Colonic mucosa (tissue), 4 donors: Measurements from ENCODE around the gene ZBTB21. TPM values are rescaled to one million over a fixed set of nuclear protein-coding genes. Genes with fewer than 3 reads are reported as not detected.

Experiments
- DNase-seq: peaks from one replicate; pipeline ENCODE4 v3.0.0-alpha.2; 2020
- H3K27ac ChIP-seq: fragments of 200-600 bp; one replicate; pipeline ENCODE4 v1.8.0; 2021
- H3K27me3 ChIP-seq: fragments of 200-600 bp; one replicate; pipeline ENCODE4 v1.8.0; 2021
- H3K36me3 ChIP-seq: fragments of 200-600 bp; one replicate; pipeline ENCODE4 v1.8.0; 2021
- H3K4me1 ChIP-seq: fragments of 200-600 bp; one replicate; pipeline ENCODE4 v1.8.0; 2021; ENCODE audit warnings: mild to moderate bottlenecking
- H3K4me3 ChIP-seq: fragments of 200-600 bp; one replicate; pipeline ENCODE4 v1.8.0; 2021
- H3K9ac ChIP-seq, 2 donors: one replicate each; pipeline ENCODE4 v1.7.0; 2013; ENCODE audit warnings: control low read depth in 2 of 2, low read depth in 2 of 2, low read length in 2 of 2
- H3K9me3 ChIP-seq: fragments of 200-600 bp; one replicate; pipeline ENCODE4 v1.8.0; 2021
- CTCF ChIP-seq: fragments of 200-600 bp; IDR thresholded peaks from one replicate; pipeline ENCODE4 v1.8.0; 2022; ENCODE audit warnings: antibody characterized with exemption, mild to moderate bottlenecking
- intact Hi-C: fragments of 100-400 bp; cut with DNase I; formaldehyde crosslinking; loops from one replicate; pipeline ENCODE4 v1.14.1; 2022
- total RNA-seq, 2 donors: library from RNA; stranded (reverse); fragmentation: NEBNext Ultra II Directional in 1 of 2; extraction: Animal tissue kit (Norgen Biotek cat#: 25700) in 1 of 2; gene quantifications; one replicate each; pipeline ENCODE4 v1.2.1, GENCODE V29; 2021
- donor health status: healthy.
- donor health status: DM: no; HTN: no; CAD: no.
- donor health status: DM: no; HTN: no; CAD: no.

Gene ZBTB21
- total RNA-seq, 2 donors from 2014 or later: 10.2 to 15.1 TPM

- Histone ChIP-seq H3K27ac (no peak overlapping the region), H3K9me3 (no peaks in the 10 kb centered on the region), H3K4me3 (no peak overlapping the region), H3K9ac (no peak overlapping the region), H3K36me3 (no peaks in the 10 kb centered on the region), H3K4me1 (peaks cover 7% of the 10 kb centered on the region), H3K27me3 (no peaks in the 10 kb centered on the region)
- intact Hi-C loops: no loop called here
- DNase-seq: peak; percentile 11
- no peak for TF ChIP-seq CTCF
Measured at GRCh38 chr21:41970751-41971653, 39.2 kb downstream of the ZBTB21 start.

DNA sequence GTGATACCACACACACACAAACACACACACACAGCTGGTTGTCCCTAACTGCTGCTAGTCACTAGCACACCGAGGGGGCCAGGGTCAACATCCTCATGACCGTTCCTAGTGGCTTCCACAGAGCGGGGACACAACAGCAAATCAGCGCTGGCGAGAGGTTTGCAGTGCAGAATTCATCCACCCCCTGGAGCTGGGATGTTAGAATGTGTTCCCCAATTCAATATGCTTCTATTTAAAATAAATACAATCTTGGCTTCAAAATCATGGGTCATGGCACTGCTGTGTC is 40.1 kb downstream of the ZBTB21 start:
- Histone ChIP-seq H3K4me3 (no peak overlapping the region), H3K9ac (no peak overlapping the region), H3K9me3 (no peaks in the 10 kb centered on the region), H3K36me3 (no peaks in the 10 kb centered on the region), H3K4me1 (peaks cover 7% of the 10 kb centered on the region), H3K27me3 (no peaks in the 10 kb centered on the region), H3K27ac (no peak overlapping the region)
- peak; percentile 11 for DNase-seq
- intact Hi-C loops: no loop called here
- no peak for TF ChIP-seq CTCF

DNA sequence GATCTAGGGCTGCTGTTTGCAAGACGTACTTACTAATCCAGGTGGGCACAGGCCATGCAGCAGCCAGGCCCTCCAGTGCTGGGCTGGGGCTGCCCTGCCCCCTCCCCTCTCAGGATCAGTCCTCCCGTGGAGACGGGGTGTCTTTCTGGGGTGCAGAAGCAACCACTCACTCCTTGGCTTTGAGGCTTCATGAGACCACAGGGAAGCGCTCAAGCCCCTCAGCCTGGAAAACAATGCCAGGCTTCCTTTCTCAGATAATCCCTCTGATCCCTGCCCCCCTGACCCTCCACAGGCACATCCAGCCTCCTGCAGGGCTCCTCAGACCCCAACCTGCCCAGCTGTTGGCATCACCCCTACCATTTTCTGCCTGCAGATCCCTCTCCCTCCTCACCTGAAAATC is 42.5 kb downstream of the ZBTB21 start:
- no peaks in the 10 kb centered on the region for H3K27me3 ChIP-seq
- no peak overlapping the region for H3K4me3 ChIP-seq
- intact Hi-C loops: no loop called here
- H3K9me3 ChIP-seq: no peaks in the 10 kb centered on the region
- H3K36me3 ChIP-seq: no peaks in the 10 kb centered on the region
- H3K27ac ChIP-seq: no peak overlapping the region
- H3K9ac ChIP-seq: no peak overlapping the region
- TF ChIP-seq CTCF: no peak
- DNase-seq: peak; percentile 8
- no peaks in the 10 kb centered on the region for H3K4me1 ChIP-seq

- H3K27me3 ChIP-seq: no peaks in the 10 kb centered on the region
- no peaks in the 10 kb centered on the region for H3K9me3 ChIP-seq
- H3K4me3 ChIP-seq: no peak overlapping the region
- intact Hi-C loops: no loop called here
- H3K9ac ChIP-seq: no peak overlapping the region
- H3K27ac ChIP-seq: no peak overlapping the region
- H3K36me3 ChIP-seq: no peaks in the 10 kb centered on the region
- no peak for TF ChIP-seq CTCF
- peak; percentile 14 for DNase-seq
- no peaks in the 10 kb centered on the region for H3K4me1 ChIP-seq
Measured at GRCh38 chr21:41966872-41967621, 43.1 kb downstream of the ZBTB21 start.

GRCh38 chr21:41966041-41966833 is 43.9 kb downstream of the ZBTB21 start:
- intact Hi-C loops: no loop called here
- Histone ChIP-seq H3K27ac (no peak overlapping the region), H3K4me1 (no peaks in the 10 kb centered on the region), H3K27me3 (no peaks in the 10 kb centered on the region), H3K36me3 (no peaks in the 10 kb centered on the region), H3K9ac (no peak overlapping the region), H3K4me3 (no peak overlapping the region), H3K9me3 (no peaks in the 10 kb centered on the region)
- TF ChIP-seq CTCF: no peak
- DNase-seq: peak; percentile 6
